GM19438 (cell line): ENCODE data around the gene ROR1.

Source experiments
- ATAC-seq: cut with Tn5 transposase; IDR thresholded peaks from one replicate; pipeline ENCODE4 v1.9.1; 2021; ENCODE audit warnings: low read depth; ENCODE audit not compliant: unreplicated experiment

The ROR1 gene

GRCh38 chr1:64150266-64150665 lies 376.4 kb downstream of the ROR1 start:
- no peak for ATAC-seq

- ATAC-seq = no peak
Observed at GRCh38 chr1:64150729-64151230, 377.0 kb downstream of the ROR1 start.

GRCh38 chr1:64155278-64155677 lies 381.5 kb downstream of the ROR1 start:
- no peak for ATAC-seq

GRCh38 chr1:64161357-64161941 lies 387.6 kb downstream of the ROR1 start:
- no peak for ATAC-seq

GRCh38 chr1:64162151-64162550 lies 388.3 kb downstream of the ROR1 start:
- no peak for ATAC-seq

- ATAC-seq = no peak
Observed at GRCh38 chr1:64162804-64163203, 389.0 kb downstream of the ROR1 start.

GRCh38 chr1:64163431-64163830 lies 389.6 kb downstream of the ROR1 start:
- no peak for ATAC-seq

GRCh38 chr1:64163970-64164369 lies 390.2 kb downstream of the ROR1 start:
- ATAC-seq = no peak

GRCh38 chr1:64166629-64167028 lies 392.8 kb downstream of the ROR1 start:
- no peak for ATAC-seq

- no peak for ATAC-seq
Observed at GRCh38 chr1:64167176-64167575, 393.4 kb downstream of the ROR1 start.

- ATAC-seq = no peak
Observed at GRCh38 chr1:64171246-64171645, 397.4 kb downstream of the ROR1 start.

- ATAC-seq = peak; percentile 67
Observed at GRCh38 chr1:64171797-64172281, 398.0 kb downstream of the ROR1 start.

- no peak for ATAC-seq
Observed at GRCh38 chr1:64172458-64172983, 398.7 kb downstream of the ROR1 start.

- ATAC-seq = no peak
Observed at GRCh38 chr1:64173336-64173940, 399.6 kb downstream of the ROR1 start.

GRCh38 chr1:64175639-64176038 lies 401.8 kb downstream of the ROR1 start:
- ATAC-seq = no peak

- ATAC-seq = no peak
Observed at GRCh38 chr1:64176659-64177058, 402.8 kb downstream of the ROR1 start.

- no peak for ATAC-seq
Observed at GRCh38 chr1:64179588-64179987, 405.8 kb downstream of the ROR1 start.

GRCh38 chr1:64182207-64182606 lies 408.4 kb downstream of the ROR1 start:
- no peak for ATAC-seq

GRCh38 chr1:64183395-64184002 lies 409.7 kb downstream of the ROR1 start:
- ATAC-seq = no peak

- no peak for ATAC-seq
Observed at GRCh38 chr1:64184003-64184440, 410.2 kb downstream of the ROR1 start.

GRCh38 chr1:64186138-64186897 lies 412.5 kb downstream of the ROR1 start:
- no peak for ATAC-seq
